ENCODE measurements around the gene RYK.

RYK gene

DNA sequence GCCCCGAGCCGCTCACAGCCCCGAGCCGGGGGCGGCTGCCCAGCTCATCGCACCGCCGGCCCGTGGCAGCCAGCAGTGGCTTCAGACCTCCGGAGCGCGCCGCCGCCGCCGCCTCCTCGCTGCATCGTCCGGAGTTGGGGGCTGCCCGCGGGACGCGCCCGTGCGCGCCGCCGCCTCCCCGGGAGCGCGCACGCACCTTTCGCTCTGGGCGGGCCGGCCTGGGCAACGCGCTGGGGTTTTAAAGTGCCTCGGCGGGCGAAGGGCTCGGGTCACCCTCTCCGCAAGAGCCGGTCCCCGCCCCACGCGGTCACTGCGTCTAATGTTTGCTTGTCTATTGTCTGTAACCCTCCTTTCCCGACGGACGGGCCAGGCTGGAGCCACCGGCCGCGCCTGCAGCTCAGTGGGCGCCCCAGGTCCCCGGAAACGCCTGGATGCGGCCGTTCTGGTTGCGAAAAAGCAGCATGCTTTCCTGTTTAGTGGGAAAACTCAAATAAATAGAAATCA, at the start of gene RYK:
RYK (minus strand) TSS at position 143 of the 504 bp plus-strand sequence. CDS start 205 bp downstream, outside the sequence.
- in situ Hi-C loops (cut with HindIII; ENCODE audit: low sequenced_read_pairs): no loop called here
- peak; percentile 20 for DNase-seq (ENCODE audit: low read depth)
- H3K4me3 ChIP-seq (ENCODE audit: low read depth, low read length): peak within 1 kb of the TSS; percentile 67

GRCh38 chr3:134299888-134300206, 49.2 kb upstream of the RYK start:
- in situ Hi-C loops (cut with HindIII; ENCODE audit: low sequenced_read_pairs): loop anchor here (25.0 kb wide), 1 partner anchor 187 kb away; the partner anchor contains the start of genes ANAPC13 and CEP63
- no peak for TF ChIP-seq CTCF (IDR thresholded peaks at IDR 0.05; ENCODE audit: low read depth, low read length, missing control alignments)
- DNase-seq (ENCODE audit: low read depth): no peak
- no peak overlapping the region for H3K4me3 ChIP-seq (ENCODE audit: low read depth, low read length)

More for the DNA sequence above, at the start of gene RYK:
- no peak for TF ChIP-seq CTCF (IDR thresholded peaks at IDR 0.05; ENCODE audit: low read depth, low read length, missing control alignments)

DNA sequence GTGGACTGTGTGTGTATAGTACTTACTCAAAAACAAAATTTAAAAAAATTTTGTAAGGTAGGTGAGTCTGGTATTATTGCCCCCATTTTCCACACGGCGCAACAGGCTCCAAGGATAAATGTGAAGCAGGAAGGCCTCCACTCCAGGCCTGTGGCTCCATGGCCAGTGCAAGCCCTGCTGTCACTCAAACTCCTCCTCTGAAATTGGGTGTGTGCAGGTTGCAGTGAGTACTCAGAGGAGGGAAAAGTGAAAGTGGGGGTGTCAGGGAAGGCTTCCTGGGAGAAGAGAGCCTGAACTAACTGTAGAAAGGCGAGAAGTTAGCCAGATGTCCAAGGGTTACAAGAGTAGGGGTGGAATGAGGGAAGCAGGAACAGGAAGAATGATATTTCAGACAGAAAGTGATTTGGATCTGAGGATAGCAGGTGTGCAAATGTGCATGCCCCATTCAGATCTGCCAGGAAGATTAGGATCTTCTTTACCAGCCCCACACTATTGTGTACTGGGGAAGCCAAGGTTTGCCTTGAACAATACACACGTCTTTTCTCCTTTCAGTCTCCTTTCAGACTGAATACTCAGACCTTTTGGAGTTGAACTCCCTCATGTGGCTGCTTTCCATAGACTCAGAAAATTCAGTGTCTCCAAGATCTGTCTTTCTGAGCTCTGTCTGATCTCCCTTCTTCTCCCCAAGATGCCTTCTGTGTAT, 48.7 kb upstream of the RYK start:
- DNase-seq (ENCODE audit: low read depth): peak; percentile 22
- TF ChIP-seq CTCF (IDR thresholded peaks at IDR 0.05; ENCODE audit: low read depth, low read length, missing control alignments): peak; percentile 53
- in situ Hi-C loops (cut with HindIII; ENCODE audit: low sequenced_read_pairs): no loop called here

DNA sequence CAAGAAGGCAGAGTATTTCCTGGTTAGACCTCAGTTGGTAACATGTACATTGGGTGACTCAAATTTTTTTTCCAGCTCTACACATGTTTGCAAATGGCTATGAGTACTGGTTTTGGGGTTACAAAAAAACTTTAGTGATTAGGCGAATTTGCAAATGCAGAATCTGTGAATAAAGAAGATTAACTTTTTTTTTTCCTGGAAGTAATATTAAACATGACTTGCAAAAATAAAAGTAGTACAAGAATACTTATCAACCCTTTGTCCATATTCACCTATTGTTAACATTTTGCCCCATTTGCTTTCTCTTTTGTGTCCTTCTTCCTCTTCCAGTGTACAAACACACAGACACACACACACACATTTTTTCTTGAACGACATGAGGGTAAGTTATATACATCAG, 47.6 kb upstream of the RYK start:
- in situ Hi-C loops (cut with HindIII; ENCODE audit: low sequenced_read_pairs): no loop called here
- no peak overlapping the region for H3K4me3 ChIP-seq (ENCODE audit: low read depth, low read length)
- no peak for TF ChIP-seq CTCF (IDR thresholded peaks at IDR 0.05; ENCODE audit: low read depth, low read length, missing control alignments)
- DNase-seq (ENCODE audit: low read depth): no peak

More for the DNA sequence above, 48.7 kb upstream of the RYK start:
- H3K4me3 ChIP-seq (ENCODE audit: low read depth, low read length): no peak overlapping the region

DNA sequence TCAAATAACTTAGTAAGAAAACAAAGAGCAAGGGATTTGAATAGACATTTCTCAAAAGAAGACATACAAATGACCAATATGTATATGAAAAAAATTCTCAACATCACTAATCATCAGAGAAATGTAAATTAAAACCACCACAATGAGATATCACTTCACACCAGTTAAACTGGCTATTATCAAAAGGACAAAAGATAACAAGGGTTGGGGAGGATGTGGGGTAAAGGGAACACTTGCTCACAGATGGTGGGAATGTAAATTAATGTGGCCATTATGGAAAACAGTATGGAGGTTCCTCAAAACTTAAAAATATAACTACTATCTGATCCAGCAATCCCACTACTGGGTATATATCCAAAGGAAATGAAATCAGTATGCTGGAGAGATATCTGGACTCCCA, 46.0 kb upstream of the RYK start:
- DNase-seq (ENCODE audit: low read depth): no peak
- in situ Hi-C loops (cut with HindIII; ENCODE audit: low sequenced_read_pairs): no loop called here
- TF ChIP-seq CTCF (IDR thresholded peaks at IDR 0.05; ENCODE audit: low read depth, low read length, missing control alignments): no peak
- no peak overlapping the region for H3K4me3 ChIP-seq (ENCODE audit: low read depth, low read length)

GRCh38 chr3:134295930-134296329, 45.3 kb upstream of the RYK start:
- no peak for TF ChIP-seq CTCF (IDR thresholded peaks at IDR 0.05; ENCODE audit: low read depth, low read length, missing control alignments)
- DNase-seq (ENCODE audit: low read depth): no peak
- in situ Hi-C loops (cut with HindIII; ENCODE audit: low sequenced_read_pairs): no loop called here
- no peak overlapping the region for H3K4me3 ChIP-seq (ENCODE audit: low read depth, low read length)
